Loucy (cell line): ENCODE data around the gene CDC23.

Source experiments
- H2AFZ ChIP-seq: fragments of 200-600 bp; sonication (generic); 2 replicates; pipeline ENCODE4 v1.6.0; 2016; ENCODE audit warnings: antibody characterized with exemption, mild to moderate bottlenecking, low read length, moderate library complexity
- H3F3A ChIP-seq: fragments of 200-600 bp; 2 replicates; pipeline ENCODE4 v1.6.0; 2016; ENCODE audit warnings: antibody characterized with exemption, low read depth, mild to moderate bottlenecking
- H3K27me3 ChIP-seq: fragments of 200-600 bp; sonication (generic); 2 replicates; pipeline ENCODE4 v1.6.1; 2014; ENCODE audit warnings: low read length, mild to moderate bottlenecking; ENCODE audit not compliant: insufficient read depth, poor library complexity, severe bottlenecking
- H3K36me3 ChIP-seq: fragments of 200-600 bp; sonication (generic); 2 replicates; pipeline ENCODE4 v1.6.1; 2016; ENCODE audit warnings: low read length; ENCODE audit not compliant: insufficient read depth
- H3K4me1 ChIP-seq: fragments of 200-600 bp; sonication (generic); 2 replicates; pipeline ENCODE4 v1.5.1; 2014; ENCODE audit warnings: low read length, mild to moderate bottlenecking; ENCODE audit not compliant: insufficient read depth, poor library complexity, severe bottlenecking
- H3K4me2 ChIP-seq: fragments of 200-600 bp; sonication (generic); 2 replicates; pipeline ENCODE4 v1.6.0; 2014; ENCODE audit warnings: antibody characterized with exemption, low read length, low read depth, mild to moderate bottlenecking; ENCODE audit not compliant: poor library complexity, severe bottlenecking
- H3K4me3 ChIP-seq: fragments of 200-600 bp; sonication (generic); 2 replicates; pipeline ENCODE4 v1.5.1; 2014; ENCODE audit warnings: low read length, mild to moderate bottlenecking, mixed read lengths; ENCODE audit not compliant: poor library complexity, severe bottlenecking
- H3K79me2 ChIP-seq: fragments of 200-600 bp; sonication (generic); 2 replicates; pipeline ENCODE4 v1.6.1; 2014; ENCODE audit warnings: low read length; ENCODE audit not compliant: insufficient read depth
- H3K9ac ChIP-seq: fragments of 200-600 bp; sonication (generic); 2 replicates; pipeline ENCODE4 v1.6.0; 2014; ENCODE audit warnings: mild to moderate bottlenecking, low read depth, low read length, moderate library complexity; ENCODE audit not compliant: poor library complexity, severe bottlenecking
- H3K9me2 ChIP-seq: fragments of 200-600 bp; sonication (generic); replicated peaks from 2 replicates; pipeline ENCODE4 v1.6.1; 2016; ENCODE audit warnings: low read depth, low read length, mixed read lengths
- H3K9me3 ChIP-seq: fragments of 200-600 bp; sonication (generic); 2 replicates; pipeline ENCODE4 v1.6.1; 2014; ENCODE audit warnings: mild to moderate bottlenecking, antibody characterized with exemption, low read length, low read depth; ENCODE audit not compliant: insufficient read depth
- H4K20me1 ChIP-seq: fragments of 200-600 bp; sonication (generic); 2 replicates; pipeline ENCODE4 v1.6.0; 2014; ENCODE audit warnings: antibody characterized with exemption, low read length, mild to moderate bottlenecking; ENCODE audit not compliant: insufficient read depth, poor library complexity, severe bottlenecking
- CTCF ChIP-seq: fragments of 200-600 bp; sonication (generic); conservative IDR thresholded peaks from 2 replicates; pipeline ENCODE4 v1.5.1; 2014; ENCODE audit warnings: mild to moderate bottlenecking, antibody characterized with exemption, low read length
- EZH2phosphoT487 ChIP-seq: fragments of 200-600 bp; IDR thresholded peaks from 2 replicates; pipeline ENCODE4 v1.6.1; 2018; ENCODE audit warnings: antibody characterized with exemption, mild to moderate bottlenecking, moderate library complexity, borderline replicate concordance

CDC23 gene

GRCh38 chr5:138138949-138139780 is 74.0 kb downstream of the CDC23 start, which contains the start of gene NME5:
Gene NME5, minus strand, starts transcription at chr5:138139428. Its CDS starts 648 bp downstream, at chr5:138138780.
- H3K4me2 ChIP-seq = no peak within 1 kb of the TSS
- no peak within 1 kb of the TSS for H3K4me3 ChIP-seq
- H3K9ac ChIP-seq = no peak within 1 kb of the TSS

More at GRCh38 chr5:138138949-138139780, 74.0 kb downstream of the CDC23 start, which contains the start of gene NME5:
- TF ChIP-seq EZH2phosphoT487 (no peak), CTCF (no peak)
- Histone ChIP-seq H2AFZ (no peak within 1 kb of the TSS), H3K4me1 (no peaks in the 10 kb centered on the region), H3K27me3 (no peaks in the 10 kb centered on the region), H3K9me3 (no peaks in the 10 kb centered on the region), H3F3A (no peaks in the 10 kb centered on the region), H3K79me2 (no peaks in the 10 kb centered on the region), H3K9me2 (no peaks in the 10 kb centered on the region), H4K20me1 (no peaks in the 10 kb centered on the region), H3K36me3 (no peaks in the 10 kb centered on the region)
